ENCODE measurements around the gene SMARCB1. TPM values are rescaled to one million over a fixed set of nuclear protein-coding genes. Genes with fewer than 3 reads are reported as not detected.

SMARCB1 gene
- total and polyA plus RNA-seq, 2 experiments from 2014 or later, result 114 to 132 TPM

DNA sequence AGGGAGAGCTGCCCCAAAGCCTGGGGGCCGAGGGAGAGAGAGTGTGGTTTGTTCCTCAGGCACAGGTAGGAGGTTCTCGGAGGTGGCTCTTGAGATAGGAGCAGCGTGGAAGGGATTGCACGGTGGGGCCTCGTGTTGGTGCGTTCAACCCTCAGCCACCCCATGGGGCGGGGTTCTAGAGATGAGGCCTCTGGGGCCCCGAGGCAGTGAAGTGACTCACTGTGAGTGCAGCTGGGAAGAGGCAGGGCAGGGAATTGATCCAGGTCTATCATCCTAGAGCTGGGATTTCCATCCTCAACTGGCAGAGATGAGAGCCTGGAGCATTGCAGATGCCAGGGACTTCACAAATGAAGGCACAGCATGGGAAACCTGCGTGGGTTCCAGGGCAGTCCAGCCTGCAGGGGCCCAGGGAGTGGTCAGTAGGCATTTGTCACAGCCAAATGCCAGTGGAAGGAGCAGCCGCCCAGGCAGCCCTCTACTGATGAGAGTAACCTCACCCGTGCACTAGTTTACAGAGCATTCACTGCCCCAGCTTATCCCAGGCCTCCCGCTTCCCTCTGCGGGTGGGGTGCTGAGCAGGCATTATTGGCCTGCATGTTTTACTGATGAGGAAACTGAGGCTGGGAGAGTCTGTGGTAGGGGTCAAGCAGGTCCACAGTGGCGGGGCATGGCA is 5.1 kb upstream of the SMARCB1 start:
- H3K27me3 ChIP-seq (ENCODE audit: insufficient read depth), result no peaks in the 10 kb centered on the region
- H3K4me1 Mint-ChIP-seq, result peaks cover 6% of the 10 kb centered on the region; the same call in 2 of the 3 replicates
- TF ChIP-seq EZH2 (IDR thresholded peaks at IDR 0.05; ENCODE audit: low read depth, unreplicated experiment), result no peak
- no peak for TF ChIP-seq CREB1 (CRISPR knock-in tag; IDR thresholded peaks at IDR 0.05; ENCODE audit: low read depth)
- no peak for TF ChIP-seq STAT1 (IDR thresholded peaks at IDR 0.05; ENCODE audit: unreplicated experiment)
- no peak for TF ChIP-seq JUNB (IDR thresholded peaks at IDR 0.05; ENCODE audit: unreplicated experiment)
- TF ChIP-seq, protein P1, sequence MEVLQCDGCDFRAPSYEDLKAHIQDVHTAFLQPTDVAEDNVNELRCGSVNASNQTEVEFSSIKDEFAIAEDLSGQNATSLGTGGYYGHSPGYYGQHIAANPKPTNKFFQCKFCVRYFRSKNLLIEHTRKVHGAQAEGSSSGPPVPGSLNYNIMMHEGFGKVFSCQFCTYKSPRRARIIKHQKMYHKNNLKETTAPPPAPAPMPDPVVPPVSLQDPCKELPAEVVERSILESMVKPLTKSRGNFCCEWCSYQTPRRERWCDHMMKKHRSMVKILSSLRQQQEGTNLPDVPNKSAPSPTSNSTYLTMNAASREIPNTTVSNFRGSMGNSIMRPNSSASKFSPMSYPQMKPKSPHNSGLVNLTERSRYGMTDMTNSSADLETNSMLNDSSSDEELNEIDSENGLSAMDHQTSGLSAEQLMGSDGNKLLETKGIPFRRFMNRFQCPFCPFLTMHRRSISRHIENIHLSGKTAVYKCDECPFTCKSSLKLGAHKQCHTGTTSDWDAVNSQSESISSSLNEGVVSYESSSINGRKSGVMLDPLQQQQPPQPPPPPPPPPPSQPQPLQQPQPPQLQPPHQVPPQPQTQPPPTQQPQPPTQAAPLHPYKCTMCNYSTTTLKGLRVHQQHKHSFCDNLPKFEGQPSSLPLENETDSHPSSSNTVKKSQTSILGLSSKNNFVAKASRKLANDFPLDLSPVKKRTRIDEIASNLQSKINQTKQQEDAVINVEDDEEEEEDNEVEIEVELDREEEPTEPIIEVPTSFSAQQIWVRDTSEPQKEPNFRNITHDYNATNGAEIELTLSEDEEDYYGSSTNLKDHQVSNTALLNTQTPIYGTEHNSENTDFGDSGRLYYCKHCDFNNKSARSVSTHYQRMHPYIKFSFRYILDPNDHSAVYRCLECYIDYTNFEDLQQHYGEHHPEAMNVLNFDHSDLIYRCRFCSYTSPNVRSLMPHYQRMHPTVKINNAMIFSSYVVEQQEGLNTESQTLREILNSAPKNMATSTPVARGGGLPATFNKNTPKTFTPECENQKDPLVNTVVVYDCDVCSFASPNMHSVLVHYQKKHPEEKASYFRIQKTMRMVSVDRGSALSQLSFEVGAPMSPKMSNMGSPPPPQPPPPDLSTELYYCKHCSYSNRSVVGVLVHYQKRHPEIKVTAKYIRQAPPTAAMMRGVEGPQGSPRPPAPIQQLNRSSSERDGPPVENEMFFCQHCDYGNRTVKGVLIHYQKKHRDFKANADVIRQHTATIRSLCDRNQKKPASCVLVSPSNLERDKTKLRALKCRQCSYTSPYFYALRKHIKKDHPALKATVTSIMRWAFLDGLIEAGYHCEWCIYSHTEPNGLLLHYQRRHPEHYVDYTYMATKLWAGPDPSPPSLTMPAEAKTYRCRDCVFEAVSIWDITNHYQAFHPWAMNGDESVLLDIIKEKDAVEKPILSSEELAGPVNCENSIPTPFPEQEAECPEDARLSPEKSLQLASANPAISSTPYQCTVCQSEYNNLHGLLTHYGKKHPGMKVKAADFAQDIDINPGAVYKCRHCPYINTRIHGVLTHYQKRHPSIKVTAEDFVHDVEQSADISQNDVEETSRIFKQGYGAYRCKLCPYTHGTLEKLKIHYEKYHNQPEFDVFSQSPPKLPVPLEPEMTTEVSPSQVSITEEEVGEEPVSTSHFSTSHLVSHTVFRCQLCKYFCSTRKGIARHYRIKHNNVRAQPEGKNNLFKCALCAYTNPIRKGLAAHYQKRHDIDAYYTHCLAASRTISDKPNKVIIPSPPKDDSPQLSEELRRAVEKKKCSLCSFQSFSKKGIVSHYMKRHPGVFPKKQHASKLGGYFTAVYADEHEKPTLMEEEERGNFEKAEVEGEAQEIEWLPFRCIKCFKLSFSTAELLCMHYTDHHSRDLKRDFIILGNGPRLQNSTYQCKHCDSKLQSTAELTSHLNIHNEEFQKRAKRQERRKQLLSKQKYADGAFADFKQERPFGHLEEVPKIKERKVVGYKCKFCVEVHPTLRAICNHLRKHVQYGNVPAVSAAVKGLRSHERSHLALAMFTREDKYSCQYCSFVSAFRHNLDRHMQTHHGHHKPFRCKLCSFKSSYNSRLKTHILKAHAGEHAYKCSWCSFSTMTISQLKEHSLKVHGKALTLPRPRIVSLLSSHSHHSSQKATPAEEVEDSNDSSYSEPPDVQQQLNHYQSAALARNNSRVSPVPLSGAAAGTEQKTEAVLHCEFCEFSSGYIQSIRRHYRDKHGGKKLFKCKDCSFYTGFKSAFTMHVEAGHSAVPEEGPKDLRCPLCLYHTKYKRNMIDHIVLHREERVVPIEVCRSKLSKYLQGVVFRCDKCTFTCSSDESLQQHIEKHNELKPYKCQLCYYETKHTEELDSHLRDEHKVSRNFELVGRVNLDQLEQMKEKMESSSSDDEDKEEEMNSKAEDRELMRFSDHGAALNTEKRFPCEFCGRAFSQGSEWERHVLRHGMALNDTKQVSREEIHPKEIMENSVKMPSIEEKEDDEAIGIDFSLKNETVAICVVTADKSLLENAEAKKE (CRISPR knock-in tag; IDR thresholded peaks at IDR 0.05), result no peak
- no peak for TF ChIP-seq POLR2AphosphoS5 (IDR thresholded peaks at IDR 0.05; ENCODE audit: low read depth)
- TF ChIP-seq, protein P2, sequence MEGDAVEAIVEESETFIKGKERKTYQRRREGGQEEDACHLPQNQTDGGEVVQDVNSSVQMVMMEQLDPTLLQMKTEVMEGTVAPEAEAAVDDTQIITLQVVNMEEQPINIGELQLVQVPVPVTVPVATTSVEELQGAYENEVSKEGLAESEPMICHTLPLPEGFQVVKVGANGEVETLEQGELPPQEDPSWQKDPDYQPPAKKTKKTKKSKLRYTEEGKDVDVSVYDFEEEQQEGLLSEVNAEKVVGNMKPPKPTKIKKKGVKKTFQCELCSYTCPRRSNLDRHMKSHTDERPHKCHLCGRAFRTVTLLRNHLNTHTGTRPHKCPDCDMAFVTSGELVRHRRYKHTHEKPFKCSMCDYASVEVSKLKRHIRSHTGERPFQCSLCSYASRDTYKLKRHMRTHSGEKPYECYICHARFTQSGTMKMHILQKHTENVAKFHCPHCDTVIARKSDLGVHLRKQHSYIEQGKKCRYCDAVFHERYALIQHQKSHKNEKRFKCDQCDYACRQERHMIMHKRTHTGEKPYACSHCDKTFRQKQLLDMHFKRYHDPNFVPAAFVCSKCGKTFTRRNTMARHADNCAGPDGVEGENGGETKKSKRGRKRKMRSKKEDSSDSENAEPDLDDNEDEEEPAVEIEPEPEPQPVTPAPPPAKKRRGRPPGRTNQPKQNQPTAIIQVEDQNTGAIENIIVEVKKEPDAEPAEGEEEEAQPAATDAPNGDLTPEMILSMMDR (conservative IDR thresholded peaks at IDR 0.05; ENCODE audit: low read depth in 2 of 2), result no peak
- TF ChIP-seq, protein P3, sequence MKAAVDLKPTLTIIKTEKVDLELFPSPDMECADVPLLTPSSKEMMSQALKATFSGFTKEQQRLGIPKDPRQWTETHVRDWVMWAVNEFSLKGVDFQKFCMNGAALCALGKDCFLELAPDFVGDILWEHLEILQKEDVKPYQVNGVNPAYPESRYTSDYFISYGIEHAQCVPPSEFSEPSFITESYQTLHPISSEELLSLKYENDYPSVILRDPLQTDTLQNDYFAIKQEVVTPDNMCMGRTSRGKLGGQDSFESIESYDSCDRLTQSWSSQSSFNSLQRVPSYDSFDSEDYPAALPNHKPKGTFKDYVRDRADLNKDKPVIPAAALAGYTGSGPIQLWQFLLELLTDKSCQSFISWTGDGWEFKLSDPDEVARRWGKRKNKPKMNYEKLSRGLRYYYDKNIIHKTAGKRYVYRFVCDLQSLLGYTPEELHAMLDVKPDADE (IDR thresholded peaks at IDR 0.05), result no peak
- no peak for TF ChIP-seq ZNF114 (CRISPR knock-in tag; IDR thresholded peaks at IDR 0.05)
- no peak for TF ChIP-seq NANOG (IDR thresholded peaks at IDR 0.05; ENCODE audit: borderline replicate concordance)
- TF ChIP-seq EZH2phosphoT487 (IDR thresholded peaks at IDR 0.05; ENCODE audit: unreplicated experiment), result no peak
- H3K36me3 ChIP-seq (ENCODE audit: insufficient read depth), result no peaks in the 10 kb centered on the region
- 0 out of 2 replicates have a peak, but pooled peaks cover 6% of the 10 kb centered on the region for H3F3A ChIP-seq (replicated peaks; ENCODE audit: low read depth)
- no peak overlapping the region for H3K27ac ChIP-seq (ENCODE audit: low read depth)
- DNase-seq (ENCODE audit: low spot score) (no peak), ATAC-seq (no peak)
- no peaks in the 10 kb centered on the region; the same call in 2 of the 3 replicates for H3K36me3 Mint-ChIP-seq (ENCODE audit: low read depth)
- no peak overlapping the region for H2AFZ ChIP-seq
- H3K27ac Mint-ChIP-seq, result no peak overlapping the region
- no peak overlapping the region for H3K4me3 Mint-ChIP-seq
- no peak overlapping the region for H3K4me3 ChIP-seq
- H3K9me2 ChIP-seq (ENCODE audit: insufficient read depth), result no peaks in the 10 kb centered on the region
- no peak overlapping the region for H3K4me2 ChIP-seq
- no peaks in the 10 kb centered on the region for H3K79me2 ChIP-seq (replicated peaks; ENCODE audit: insufficient read depth)
- H3K4me1 ChIP-seq (ENCODE audit: insufficient read depth), result peaks cover 6% of the 10 kb centered on the region; the same call in 1 of the 2 replicates
- no peaks in the 10 kb centered on the region for H3K9me3 Mint-ChIP-seq
- no peaks in the 10 kb centered on the region for H4K20me1 ChIP-seq (replicated peaks; ENCODE audit: insufficient read depth)
- H3K27me3 Mint-ChIP-seq (ENCODE audit: insufficient read depth, low read depth, poor library complexity), result peaks cover 6% of the 10 kb centered on the region

Measured in GM23338 (cell line).